ENCODE data around the gene SREBF1.
A peak's percentile ranks its signal among the peaks of the same experiment; 100 is the strongest.

Gene SREBF1

GRCh38 chr17:17824783-17825614 is 11.8 kb downstream of the SREBF1 start:
- DNase-seq (ENCODE audit: low read depth, low spot score) = no peak

- no peak for DNase-seq (ENCODE audit: low read depth, low spot score)
Observed at GRCh38 chr17:17824119-17824782, 12.5 kb downstream of the SREBF1 start.

GRCh38 chr17:17823433-17824118 is 13.2 kb downstream of the SREBF1 start:
- DNase-seq (ENCODE audit: low read depth, low spot score) = peak; percentile 61

GRCh38 chr17:17822616-17823015 is 14.2 kb downstream of the SREBF1 start:
- DNase-seq (ENCODE audit: low read depth, low spot score) = no peak

GRCh38 chr17:17822189-17822588 is 14.6 kb downstream of the SREBF1 start:
- DNase-seq (ENCODE audit: low read depth, low spot score) = no peak

GRCh38 chr17:17820463-17821158 is 16.2 kb downstream of the SREBF1 start:
- no peak for DNase-seq (ENCODE audit: low read depth, low spot score)

- DNase-seq (ENCODE audit: low read depth, low spot score) = no peak
Observed at GRCh38 chr17:17820046-17820445, 16.7 kb downstream of the SREBF1 start.

GRCh38 chr17:17819561-17819995 is 17.2 kb downstream of the SREBF1 start:
- DNase-seq (ENCODE audit: low read depth, low spot score) = no peak

- DNase-seq (ENCODE audit: low read depth, low spot score) = no peak
Observed at GRCh38 chr17:17819111-17819510, 17.7 kb downstream of the SREBF1 start.

GRCh38 chr17:17818088-17818526 is 18.7 kb downstream of the SREBF1 start:
- DNase-seq (ENCODE audit: low read depth, low spot score) = no peak

GRCh38 chr17:17817552-17817947 is 19.2 kb downstream of the SREBF1 start:
- DNase-seq (ENCODE audit: low read depth, low spot score) = no peak

GRCh38 chr17:17816831-17817551 is 19.8 kb downstream of the SREBF1 start:
- DNase-seq (ENCODE audit: low read depth, low spot score) = no peak

- DNase-seq (ENCODE audit: low read depth, low spot score) = no peak
Observed at GRCh38 chr17:17816240-17816814, 20.5 kb downstream of the SREBF1 start.

- DNase-seq (ENCODE audit: low read depth, low spot score) = no peak
Observed at GRCh38 chr17:17815436-17816200, 21.2 kb downstream of the SREBF1 start.

GRCh38 chr17:17815062-17815406 is 21.8 kb downstream of the SREBF1 start:
- no peak for DNase-seq (ENCODE audit: low read depth, low spot score)

- DNase-seq (ENCODE audit: low read depth, low spot score) = no peak
Observed at GRCh38 chr17:17814162-17815061, 22.4 kb downstream of the SREBF1 start.

GRCh38 chr17:17813725-17814095 is 23.1 kb downstream of the SREBF1 start:
- no peak for DNase-seq (ENCODE audit: low read depth, low spot score)

- DNase-seq (ENCODE audit: low read depth, low spot score) = no peak
Observed at GRCh38 chr17:17813055-17813724, 23.6 kb downstream of the SREBF1 start.
